Esophagus mucosa (tissue), 1 donor: ENCODE results near the gene MRPL52. TPM values are rescaled to one million over a fixed set of nuclear protein-coding genes. Genes with fewer than 3 reads are reported as not detected.
"Not testable (repeated sequence)": the region's sequence is repeated elsewhere in the genome, so short reads cannot be mapped to it uniquely, and the experiment has no call there.

Experiments used
- ATAC-seq: fragments of 200-7000 bp; cut with Tn5 transposase; one replicate; pipeline ENCODE4 v1.9.1; 2020
- total RNA-seq: library from RNA; stranded (reverse); gene quantifications from one replicate; pipeline ENCODE4 v1.2.4, GENCODE V29; 2023
- donor health status: DM: yes; HTN: yes; CAD: no.

MRPL52 gene
- total RNA-seq, 1 donor from 2014 or later = 103 TPM

DNA sequence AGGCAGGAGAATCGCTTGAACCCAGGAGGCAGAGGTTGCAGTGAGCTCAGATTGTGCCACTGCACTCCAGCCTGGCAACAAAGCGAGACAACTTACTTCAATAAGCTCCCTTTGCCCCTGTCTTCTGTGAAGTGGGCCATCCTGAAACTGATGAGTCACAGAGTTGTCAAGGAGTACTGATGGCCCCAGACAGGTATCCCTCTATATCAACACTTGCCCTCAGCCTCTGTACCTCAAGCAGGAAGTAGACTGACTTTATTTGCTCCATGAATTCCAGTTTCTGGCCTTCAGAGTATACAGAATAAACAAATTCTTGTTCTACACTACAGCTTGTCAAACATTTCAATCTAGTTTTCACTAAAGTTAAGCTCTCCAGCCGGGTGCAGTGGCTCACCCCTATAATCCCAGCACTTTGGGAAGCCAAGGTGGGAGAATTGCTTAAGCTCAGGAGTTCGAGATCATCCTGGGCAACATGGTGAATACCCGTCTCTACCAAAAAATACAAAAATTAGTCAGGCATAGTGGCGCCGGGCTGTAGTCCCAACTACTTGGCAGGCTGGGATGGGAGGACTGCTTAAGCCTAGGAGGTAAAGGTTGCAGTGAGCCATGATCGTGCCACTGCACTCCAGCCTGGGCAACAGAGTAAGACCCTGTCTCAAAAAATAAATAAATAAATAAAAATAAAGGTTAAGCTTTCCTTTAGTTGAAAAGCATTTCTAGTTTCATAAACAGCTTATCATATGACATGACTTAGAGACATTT, 25.5 kb downstream of the MRPL52 start:
- ATAC-seq = no peak

DNA sequence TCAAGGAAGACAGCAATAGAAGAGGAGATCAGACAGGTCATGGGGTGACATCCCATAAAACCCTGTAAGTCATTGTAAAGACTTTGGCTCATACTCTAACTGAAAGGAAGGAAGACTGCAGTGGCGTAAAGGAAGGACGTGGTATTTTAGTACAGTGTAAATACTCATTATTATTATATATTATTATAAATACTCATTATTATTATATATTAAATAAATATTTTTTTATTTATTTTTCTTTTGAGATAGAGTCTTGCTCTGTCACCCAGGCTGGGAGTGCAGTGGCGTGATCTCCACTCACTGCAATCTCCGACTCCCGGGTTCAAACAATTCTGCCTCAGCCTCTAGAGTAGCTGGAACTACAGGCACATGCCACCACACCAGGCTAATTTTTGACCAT, 26.7 kb downstream of the MRPL52 start:
- ATAC-seq = no peak

DNA sequence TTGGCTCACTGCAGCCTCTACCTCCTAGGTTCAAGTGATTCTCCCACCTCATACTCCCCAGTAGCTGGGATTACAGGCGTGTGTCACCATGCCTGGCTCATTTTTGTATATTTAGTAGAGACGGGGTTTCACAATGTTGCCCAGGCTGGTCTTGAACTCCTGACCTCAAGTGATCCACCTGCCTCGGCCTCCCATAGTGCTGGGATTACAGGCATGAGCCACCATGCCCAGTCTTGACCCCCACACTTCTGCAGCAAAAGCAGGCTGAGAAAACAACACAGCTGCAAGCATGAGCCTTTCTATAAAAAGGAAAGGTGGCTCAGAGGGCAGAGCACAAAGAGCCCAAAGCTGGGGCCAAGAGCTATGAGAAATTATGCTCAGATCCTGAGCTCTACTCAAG, 30.7 kb downstream of the MRPL52 start:
- not testable (repeated sequence) for ATAC-seq

DNA sequence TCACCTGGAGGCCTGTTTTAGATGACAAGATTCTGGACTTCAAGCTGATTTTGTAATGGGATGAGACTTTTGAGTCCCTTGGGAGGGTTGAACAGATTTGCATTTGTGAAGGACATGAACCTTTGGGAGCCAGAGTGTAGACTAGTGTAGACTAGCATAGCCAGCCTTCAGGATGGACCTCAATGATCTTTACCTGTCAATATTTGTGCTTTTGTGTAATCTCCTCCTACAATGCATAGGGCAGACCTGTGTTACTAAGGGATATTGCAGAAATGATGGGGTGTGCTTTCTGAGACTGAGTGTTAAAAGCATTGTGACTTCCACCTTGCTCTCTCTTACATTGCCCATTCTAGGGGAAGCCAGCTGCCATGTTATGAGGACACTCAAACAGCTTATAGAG, 32.0 kb downstream of the MRPL52 start:
- no peak for ATAC-seq

DNA sequence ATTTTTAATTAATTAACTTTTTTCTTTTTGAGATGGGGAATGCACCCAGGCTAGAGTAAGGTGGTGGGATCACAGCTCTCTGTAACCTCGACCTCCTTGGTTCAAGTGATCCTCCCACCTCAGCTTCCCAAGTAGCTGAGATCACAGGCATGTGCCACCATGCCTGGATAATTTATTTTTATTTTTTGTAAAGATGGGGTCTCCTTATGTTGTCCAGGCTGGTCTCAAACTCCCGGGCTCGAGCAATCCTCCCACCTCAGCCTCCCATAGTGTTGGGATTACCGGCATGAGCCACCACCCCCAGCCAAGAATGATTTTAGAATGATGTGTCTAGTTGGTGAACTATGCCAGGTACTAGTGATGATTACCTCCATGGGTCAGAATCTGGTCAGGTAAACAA, 35.3 kb downstream of the MRPL52 start:
- ATAC-seq = no peak

DNA sequence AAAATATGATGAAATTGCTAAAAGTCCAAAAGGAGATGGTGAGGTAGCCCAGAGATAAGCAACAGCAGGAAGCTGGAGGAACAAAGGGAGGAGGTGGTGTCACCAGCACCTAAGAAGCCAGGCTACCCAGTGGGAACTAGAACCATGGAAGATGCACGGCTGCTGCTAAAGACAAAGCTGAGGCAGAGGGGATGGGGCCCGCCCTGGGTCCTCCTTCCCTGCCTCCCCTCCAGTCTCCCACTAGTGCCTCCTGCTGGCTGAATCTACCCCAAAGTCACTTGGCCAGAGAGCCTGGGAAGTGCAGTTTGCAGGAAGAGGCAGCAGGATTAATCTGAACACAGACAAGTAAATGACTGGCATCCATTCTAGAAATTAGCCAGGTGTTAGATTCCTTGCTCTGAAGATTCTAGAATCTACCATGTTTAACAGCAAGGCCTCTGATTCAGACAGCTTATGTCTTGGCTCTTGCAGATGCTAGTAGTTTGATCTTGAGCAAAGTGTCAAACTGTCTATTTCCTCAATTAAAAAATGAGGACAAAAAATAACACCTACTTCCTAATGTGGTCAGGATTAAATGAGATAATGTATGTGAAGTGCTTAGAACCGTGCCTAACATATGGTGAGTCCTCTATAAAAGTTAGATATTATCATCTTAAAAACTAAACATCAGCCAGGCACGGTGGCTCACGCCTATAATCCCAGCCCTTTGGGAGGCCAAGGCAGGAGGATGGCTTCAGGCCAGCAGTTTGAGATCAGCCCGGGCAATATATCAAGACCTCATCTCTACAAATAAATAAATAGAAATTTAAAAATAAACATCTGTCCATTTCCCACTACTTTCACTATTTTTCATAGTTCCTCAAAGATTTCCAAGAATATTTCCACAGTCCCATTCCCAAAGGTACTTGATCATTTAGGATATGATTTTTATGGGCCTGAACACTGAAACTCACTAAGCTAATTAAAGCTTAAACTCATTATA, 36.0 kb downstream of the MRPL52 start:
- ATAC-seq = no peak

DNA sequence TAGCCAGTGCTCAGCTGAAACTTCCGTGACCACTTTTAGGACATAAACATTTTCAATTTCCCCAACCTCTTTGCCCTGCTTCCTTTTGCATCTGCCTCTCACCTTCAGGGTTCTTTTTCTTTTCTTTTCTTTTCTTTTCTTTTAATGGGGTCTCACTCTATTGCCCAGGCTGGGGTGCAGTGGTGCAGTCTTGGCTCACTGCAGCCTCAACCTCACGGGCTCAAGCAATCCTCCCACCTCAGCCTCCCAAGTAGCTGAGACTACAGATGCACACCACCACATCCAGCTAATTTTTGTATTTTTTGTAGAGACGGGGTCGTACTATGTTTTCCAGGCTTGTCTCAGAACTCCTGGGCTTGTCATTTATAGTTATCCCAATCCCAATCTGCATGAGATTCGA, 37.2 kb downstream of the MRPL52 start:
- ATAC-seq = no peak

DNA sequence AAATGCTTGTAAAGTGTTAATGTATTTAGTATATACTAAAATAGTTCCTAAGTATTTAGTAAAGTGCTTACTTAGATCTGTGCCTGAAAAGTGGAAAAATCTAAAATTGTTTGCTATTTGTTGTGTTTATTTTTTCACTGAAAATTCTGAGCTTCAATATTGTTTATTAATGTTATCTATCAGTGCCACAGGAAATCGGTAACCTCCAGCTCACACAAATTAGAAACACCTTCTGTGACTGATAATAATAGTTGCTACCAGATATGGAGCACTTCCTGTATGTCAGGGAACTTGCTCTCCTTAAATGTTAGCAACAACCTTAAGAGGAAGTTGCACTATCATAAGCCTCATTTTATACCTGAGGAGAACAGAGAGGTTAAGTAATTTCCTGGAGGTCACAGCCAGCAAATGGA, 41.1 kb downstream of the MRPL52 start:
- ATAC-seq = no peak

DNA sequence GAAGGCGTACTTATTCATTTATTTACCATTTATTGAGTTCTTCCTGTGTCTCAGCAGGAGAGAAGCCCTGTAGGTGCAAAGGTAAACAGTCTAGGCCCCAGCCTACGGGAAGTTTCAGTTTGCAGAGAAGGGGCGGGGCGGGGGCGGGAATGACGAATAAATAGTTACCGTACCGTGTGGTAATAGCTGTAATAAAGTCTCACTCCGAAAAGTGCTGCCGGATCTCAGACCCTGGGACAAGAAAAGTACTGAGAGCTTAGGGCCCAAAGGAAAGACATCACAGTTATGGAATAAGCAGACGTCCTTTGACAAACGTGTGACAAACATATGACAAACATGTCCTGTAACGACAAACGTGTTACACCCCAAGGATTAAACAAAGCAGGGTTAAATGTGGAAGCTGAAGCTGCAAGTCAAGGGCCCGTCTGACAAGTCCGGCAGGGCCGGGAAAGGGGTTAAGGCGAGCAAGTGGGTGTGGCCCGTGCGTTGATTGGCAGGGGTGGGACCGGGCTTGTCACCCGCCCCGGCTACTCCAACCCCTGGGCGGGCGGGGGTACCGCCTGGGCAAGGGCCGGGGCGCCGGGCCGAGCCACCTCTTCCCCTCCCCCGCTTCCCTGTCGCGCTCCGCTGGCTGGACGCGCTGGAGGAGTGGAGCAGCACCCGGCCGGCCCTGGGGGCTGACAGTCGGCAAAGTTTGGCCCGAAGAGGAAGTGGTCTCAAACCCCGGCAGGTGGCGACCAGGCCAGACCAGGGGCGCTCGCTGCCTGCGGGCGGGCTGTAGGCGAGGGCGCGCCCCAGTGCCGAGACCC, 41.7 kb downstream of the MRPL52 start, which contains the start of gene LRP10:
TSS of gene LRP10 (plus strand) at position 517 of the 809 bp plus-strand sequence. CDS start 564 bp downstream, outside the sequence.
- peak; percentile 93 for ATAC-seq

DNA sequence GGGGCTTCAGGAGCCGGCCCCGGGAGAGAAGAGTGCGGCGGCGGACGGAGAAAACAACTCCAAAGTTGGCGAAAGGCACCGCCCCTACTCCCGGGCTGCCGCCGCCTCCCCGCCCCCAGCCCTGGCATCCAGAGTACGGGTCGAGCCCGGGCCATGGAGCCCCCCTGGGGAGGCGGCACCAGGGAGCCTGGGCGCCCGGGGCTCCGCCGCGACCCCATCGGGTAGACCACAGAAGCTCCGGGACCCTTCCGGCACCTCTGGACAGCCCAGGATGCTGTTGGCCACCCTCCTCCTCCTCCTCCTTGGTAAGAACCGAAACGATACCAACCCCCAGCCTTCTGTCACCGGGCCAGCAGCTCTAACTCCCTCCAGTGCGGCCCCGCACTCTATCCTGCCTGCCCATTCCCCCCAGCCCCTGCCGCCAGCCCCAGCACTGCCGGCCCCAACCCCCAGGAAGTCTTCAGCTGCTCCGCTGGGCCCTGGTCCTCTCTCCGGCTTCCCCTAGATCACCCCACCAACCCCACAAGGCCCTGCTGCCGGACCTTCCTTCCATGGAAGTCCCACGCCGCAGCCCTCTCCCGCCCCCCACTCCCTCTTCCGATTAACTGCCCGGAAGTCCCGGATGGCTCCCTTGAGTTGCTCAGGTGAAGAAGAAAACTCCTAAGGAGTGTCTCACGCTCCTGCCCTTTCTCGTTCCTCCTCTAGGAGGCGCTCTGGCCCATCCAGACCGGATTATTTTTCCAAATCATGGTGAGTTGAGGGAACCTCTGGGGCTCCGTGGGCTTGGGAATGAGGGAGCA, 42.5 kb downstream of the MRPL52 start:
- peak; percentile 62 for ATAC-seq

DNA sequence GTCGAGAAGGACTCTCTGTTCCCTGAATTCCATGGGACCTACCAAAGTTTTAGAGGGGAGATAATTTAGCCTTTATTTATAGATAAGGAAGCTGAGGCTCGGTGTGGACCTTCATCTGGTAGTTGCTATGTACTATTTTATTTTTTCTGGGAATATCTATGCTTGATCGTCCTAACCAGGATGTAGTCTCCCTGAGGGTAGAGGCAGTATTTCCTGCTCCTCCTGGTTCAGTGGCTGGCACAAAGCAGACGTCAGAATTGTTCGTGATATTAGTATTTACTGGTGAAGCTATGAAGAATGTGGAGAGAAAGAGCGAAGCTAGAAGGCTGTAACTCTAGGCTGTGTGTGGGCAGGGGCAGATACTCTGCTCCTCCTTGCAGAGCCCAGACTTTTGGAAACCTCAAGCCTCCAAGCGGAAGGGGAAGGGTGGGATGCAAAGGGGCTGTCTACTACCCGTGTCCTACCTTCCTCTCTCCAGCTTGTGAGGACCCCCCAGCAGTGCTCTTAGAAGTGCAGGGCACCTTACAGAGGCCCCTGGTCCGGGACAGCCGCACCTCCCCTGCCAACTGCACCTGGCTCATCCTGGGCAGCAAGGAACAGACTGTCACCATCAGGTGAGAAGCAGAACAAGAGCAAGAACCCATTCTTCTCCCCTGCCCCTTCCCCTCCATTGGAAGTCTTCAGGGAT, 43.3 kb downstream of the MRPL52 start:
- ATAC-seq = no peak

DNA sequence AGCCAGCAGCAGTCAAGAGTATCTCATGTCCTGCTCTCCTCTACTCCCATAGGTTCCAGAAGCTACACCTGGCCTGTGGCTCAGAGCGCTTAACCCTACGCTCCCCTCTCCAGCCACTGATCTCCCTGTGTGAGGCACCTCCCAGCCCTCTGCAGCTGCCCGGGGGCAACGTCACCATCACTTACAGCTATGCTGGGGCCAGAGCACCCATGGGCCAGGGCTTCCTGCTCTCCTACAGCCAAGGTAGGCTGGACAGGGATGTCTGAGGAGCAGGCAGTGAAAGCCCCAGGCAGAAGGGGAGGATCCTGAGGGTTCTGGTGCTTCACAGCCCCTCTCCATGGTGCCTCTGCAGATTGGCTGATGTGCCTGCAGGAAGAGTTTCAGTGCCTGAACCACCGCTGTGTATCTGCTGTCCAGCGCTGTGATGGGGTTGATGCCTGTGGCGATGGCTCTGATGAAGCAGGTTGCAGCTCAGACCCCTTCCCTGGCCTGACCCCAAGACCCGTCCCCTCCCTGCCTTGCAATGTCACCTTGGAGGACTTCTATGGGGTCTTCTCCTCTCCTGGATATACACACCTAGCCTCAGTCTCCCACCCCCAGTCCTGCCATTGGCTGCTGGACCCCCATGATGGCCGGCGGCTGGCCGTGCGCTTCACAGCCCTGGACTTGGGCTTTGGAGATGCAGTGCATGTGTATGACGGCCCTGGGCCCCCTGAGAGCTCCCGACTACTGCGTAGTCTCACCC, 45.5 kb downstream of the MRPL52 start:
- no peak for ATAC-seq

DNA sequence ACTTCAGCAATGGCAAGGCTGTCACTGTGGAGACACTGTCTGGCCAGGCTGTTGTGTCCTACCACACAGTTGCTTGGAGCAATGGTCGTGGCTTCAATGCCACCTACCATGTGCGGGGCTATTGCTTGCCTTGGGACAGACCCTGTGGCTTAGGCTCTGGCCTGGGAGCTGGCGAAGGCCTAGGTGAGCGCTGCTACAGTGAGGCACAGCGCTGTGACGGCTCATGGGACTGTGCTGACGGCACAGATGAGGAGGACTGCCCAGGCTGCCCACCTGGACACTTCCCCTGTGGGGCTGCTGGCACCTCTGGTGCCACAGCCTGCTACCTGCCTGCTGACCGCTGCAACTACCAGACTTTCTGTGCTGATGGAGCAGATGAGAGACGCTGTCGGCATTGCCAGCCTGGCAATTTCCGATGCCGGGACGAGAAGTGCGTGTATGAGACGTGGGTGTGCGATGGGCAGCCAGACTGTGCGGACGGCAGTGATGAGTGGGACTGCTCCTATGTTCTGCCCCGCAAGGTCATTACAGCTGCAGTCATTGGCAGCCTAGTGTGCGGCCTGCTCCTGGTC, 46.1 kb downstream of the MRPL52 start:
- no peak for ATAC-seq

DNA sequence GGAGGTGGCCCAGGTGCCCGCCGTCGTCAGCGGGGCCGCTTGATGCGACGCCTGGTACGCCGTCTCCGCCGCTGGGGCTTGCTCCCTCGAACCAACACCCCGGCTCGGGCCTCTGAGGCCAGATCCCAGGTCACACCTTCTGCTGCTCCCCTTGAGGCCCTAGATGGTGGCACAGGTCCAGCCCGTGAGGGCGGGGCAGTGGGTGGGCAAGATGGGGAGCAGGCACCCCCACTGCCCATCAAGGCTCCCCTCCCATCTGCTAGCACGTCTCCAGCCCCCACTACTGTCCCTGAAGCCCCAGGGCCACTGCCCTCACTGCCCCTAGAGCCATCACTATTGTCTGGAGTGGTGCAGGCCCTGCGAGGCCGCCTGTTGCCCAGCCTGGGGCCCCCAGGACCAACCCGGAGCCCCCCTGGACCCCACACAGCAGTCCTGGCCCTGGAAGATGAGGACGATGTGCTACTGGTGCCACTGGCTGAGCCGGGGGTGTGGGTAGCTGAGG, 47.4 kb downstream of the MRPL52 start:
- ATAC-seq = no peak

DNA sequence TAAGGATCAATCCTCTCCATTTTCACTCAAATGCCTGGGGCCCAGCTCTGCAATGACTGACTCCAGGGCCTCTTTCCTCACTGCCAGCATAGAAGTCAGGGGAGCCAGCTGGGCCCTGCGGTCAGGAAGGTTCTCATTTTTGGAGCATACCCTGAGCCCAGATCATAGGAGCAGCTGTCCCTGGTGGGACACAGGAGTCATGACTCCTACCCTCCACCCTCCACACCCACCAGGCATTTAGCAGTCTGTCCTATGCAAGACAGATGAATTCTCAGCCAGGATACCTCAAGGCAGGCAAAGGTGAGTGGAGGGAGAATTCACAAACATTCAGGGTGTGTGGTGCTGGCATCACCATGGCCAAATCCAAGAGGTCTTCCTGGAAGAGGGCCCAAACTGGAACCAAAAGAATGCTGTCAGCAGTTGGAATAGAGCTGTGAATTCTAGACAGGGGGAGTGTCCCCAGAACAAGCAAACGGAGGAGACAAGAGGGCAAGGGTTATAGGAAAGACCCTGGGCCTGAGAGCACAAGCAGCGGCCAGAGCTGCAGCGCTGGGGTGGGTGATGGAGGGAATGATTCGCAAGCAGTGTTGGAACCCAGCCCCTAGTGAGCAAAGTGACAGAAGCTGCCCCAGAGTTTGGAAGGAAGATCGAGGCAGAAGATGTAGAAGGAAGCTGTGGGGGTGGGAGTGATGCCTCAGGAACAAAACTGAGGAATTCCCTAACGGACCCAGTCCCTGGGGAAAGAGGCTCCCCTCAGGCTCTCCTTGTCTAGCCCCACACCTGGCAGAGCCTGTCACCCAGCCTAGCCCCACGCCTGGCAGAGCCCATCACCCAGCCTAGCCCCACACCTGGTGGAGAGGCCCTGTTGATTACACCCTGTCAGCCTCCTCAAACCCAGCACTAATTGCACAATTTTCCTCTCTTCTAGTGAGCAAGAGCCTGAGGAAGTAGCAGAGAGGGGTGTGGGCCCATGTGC, 48.9 kb downstream of the MRPL52 start:
- ATAC-seq = no peak

DNA sequence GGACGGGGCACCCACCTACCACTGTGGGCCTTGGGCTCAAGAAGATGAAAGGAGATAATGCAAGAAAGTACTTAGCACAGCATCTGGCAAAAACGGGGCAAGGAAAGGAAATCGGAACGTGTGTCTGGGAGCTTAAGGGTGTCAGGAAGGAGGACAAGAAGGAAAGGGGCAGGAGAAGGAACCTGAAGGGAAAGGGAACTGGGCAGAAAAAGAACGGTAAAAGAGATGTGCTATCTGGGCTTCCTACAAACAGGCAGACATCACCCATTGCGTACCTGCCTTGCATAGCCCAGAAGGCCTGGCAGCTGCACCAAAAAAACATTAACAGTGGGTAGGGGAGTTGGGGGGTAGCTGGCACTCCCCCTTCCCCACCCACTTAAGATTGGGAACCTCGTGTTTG, 52.4 kb downstream of the MRPL52 start:
- no peak for ATAC-seq

DNA sequence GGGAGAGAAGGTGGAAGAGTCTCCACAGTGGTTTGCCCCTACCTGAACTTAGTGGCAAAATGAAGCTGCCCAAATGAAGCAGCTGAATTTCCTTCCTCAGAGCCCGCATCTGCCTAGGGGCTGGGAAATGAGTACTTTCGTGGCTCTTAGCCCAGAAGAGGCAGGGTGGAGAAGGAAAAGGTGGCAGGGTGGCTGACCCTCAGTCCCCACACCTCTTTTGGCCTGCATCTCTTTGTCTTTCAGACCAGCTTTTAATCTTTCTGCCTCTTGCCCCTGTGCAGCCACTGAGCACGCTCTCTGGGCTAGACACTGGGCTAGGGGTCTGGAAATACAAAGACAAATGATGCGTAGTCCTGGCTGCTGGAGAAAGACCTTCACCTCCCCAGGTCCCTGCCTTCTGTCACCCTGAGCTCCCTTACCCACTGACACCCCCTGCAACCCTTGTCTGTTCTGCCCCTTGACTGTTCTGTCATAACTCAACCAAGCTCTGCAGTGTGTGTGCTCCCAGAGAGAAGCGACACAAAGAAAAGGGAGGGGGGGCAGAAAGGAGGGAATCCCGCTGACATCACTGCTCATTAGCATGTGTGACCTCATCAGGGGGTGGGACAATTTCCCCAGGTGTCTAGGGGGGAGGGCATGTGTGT, 53.0 kb downstream of the MRPL52 start:
- peak; percentile 41 for ATAC-seq
